ENCODE measurements around the gene PUDP.

PUDP gene

DNA sequence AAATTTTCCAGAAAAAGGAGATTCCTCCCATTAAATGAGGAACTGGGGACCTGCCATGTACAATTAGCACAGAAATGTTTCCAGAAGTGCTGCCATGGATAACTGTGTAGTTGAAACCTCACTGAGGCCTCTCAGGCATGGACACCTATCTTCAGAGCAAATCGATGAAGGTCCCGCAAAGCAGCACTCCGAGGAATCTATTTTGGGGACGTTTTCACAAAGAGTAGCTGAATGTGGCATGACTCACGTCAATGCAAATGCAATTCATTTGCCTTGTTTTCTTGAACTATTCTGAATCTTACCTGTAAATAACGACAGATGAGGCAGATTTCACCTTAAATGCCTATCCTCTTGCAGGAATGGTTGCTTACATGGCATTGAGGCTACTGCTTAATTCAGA is 87.5 kb downstream of the PUDP start:
- DNase-seq (ENCODE audit: low spot score) (no peak), ATAC-seq (ENCODE audit: low read depth) (no peak)
- Histone ChIP-seq H3K27me3 (ENCODE audit: insufficient read depth, poor library complexity, severe bottlenecking) (no peaks in the 10 kb centered on the region), H3K27ac (ENCODE audit: poor library complexity, severe bottlenecking) (no peak overlapping the region), H3K4me3 (ENCODE audit: severe bottlenecking) (no peak overlapping the region), H3K4me1 (ENCODE audit: insufficient read depth, poor library complexity, severe bottlenecking) (no peaks in the 10 kb centered on the region), H3K36me3 (ENCODE audit: low read depth) (no peaks in the 10 kb centered on the region), H3K9me3 (ENCODE audit: severe bottlenecking) (no peaks in the 10 kb centered on the region)
- TF ChIP-seq, protein P1, sequence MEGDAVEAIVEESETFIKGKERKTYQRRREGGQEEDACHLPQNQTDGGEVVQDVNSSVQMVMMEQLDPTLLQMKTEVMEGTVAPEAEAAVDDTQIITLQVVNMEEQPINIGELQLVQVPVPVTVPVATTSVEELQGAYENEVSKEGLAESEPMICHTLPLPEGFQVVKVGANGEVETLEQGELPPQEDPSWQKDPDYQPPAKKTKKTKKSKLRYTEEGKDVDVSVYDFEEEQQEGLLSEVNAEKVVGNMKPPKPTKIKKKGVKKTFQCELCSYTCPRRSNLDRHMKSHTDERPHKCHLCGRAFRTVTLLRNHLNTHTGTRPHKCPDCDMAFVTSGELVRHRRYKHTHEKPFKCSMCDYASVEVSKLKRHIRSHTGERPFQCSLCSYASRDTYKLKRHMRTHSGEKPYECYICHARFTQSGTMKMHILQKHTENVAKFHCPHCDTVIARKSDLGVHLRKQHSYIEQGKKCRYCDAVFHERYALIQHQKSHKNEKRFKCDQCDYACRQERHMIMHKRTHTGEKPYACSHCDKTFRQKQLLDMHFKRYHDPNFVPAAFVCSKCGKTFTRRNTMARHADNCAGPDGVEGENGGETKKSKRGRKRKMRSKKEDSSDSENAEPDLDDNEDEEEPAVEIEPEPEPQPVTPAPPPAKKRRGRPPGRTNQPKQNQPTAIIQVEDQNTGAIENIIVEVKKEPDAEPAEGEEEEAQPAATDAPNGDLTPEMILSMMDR (IDR thresholded peaks at IDR 0.05; ENCODE audit: poor library complexity, severe bottlenecking): no peak

DNA sequence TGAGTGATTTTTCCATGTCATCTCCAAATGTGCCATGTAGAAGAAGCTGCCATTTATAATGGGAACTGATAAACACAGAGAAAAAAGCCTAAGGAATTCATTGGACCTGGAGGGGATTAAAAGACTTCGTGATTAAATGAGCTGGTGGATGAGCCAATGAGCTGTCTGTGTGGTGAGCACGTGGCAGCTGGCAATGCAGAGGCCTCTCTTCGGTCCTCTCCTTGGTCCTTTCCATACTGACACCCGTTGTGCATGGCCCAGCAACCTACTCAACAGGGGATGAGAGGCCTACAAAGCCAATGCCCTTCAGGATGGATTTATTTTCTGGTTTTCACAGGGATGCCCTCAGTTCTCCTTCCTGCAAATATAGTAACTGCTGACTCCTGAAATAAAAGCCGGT is 88.1 kb downstream of the PUDP start:
- no peaks in the 10 kb centered on the region for H3K27me3 ChIP-seq (ENCODE audit: insufficient read depth, poor library complexity, severe bottlenecking)
- H3K9me3 ChIP-seq (ENCODE audit: severe bottlenecking): no peaks in the 10 kb centered on the region
- no peak for DNase-seq (ENCODE audit: low spot score)
- no peaks in the 10 kb centered on the region for H3K36me3 ChIP-seq (ENCODE audit: low read depth)
- no peaks in the 10 kb centered on the region for H3K4me1 ChIP-seq (ENCODE audit: insufficient read depth, poor library complexity, severe bottlenecking)
- no peak overlapping the region for H3K27ac ChIP-seq (ENCODE audit: poor library complexity, severe bottlenecking)
- ATAC-seq (ENCODE audit: low read depth): no peak
- no peak overlapping the region for H3K4me3 ChIP-seq (ENCODE audit: severe bottlenecking)
- TF ChIP-seq, protein P1 (IDR thresholded peaks at IDR 0.05; ENCODE audit: poor library complexity, severe bottlenecking): no peak

DNA sequence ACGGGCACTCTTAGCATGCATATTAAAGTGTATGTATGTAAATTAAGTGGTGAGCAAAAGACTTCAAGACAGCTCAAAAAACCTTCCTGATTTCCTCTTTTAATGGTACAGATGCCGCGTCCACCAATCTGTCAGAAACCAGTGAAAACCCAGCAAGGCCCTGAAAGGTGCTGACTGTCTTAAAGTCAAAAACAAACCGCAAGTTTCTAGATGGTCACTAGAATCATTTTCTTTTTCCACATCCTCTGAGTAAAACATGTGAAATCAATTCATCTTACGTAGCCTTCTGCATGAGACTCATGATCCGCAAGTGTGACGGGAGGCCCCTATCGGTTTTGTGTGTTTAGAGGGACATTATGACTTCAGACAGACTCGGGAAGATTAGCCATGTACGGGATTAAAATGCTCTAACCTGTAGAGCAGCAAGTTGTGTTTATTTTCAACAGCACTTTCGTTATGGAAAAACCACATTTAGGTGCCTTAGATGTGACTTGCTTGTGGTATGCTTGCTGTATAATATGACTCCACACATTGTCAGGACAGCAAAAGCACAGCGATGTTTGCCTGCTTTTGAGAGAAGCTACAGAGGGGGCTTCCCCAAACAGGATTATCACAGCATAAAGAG is 88.6 kb downstream of the PUDP start:
- Histone ChIP-seq H3K9me3 (ENCODE audit: severe bottlenecking) (no peaks in the 10 kb centered on the region), H3K27ac (ENCODE audit: poor library complexity, severe bottlenecking) (no peak overlapping the region), H3K36me3 (ENCODE audit: low read depth) (no peaks in the 10 kb centered on the region), H3K4me1 (ENCODE audit: insufficient read depth, poor library complexity, severe bottlenecking) (no peaks in the 10 kb centered on the region), H3K27me3 (ENCODE audit: insufficient read depth, poor library complexity, severe bottlenecking) (no peaks in the 10 kb centered on the region), H3K4me3 (ENCODE audit: severe bottlenecking) (no peak overlapping the region)
- TF ChIP-seq, protein P1 (IDR thresholded peaks at IDR 0.05; ENCODE audit: poor library complexity, severe bottlenecking): no peak
- no peak for DNase-seq (ENCODE audit: low spot score)
- no peak for ATAC-seq (ENCODE audit: low read depth)

DNA sequence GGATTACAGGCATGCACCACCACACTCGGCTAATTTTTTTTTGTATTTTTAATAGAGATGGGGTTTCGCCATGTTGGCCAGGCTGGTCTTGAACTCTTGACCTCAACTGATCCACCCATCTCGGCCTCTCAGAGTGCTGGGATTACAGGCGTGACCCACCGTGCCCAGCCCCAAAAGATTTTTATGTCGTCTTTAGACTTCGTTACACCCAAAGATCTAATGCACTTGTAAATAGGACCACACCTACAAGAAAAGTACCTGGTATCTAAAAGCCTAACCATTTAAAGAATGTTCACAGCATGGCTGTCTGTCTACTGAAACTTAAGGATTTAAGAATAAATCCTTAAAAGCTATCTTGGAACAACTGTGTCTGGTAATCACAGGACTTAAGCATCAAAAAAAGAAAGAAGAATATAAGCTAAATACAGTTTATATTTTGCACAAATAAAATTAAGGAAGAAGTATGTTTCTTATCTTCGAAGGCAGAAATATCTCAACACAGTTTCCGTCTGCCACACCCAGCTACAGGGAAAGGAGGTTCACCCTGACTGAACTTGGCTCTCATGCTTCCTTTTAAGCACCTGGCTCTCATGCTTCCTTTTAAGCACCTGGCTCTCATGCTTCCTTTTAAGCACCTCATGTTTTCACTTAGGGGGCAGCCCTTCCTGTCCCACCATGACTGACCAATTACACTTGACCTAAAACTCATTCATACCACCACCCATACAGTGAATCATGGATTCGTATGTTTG is 92.4 kb downstream of the PUDP start:
- H3K4me3 ChIP-seq (ENCODE audit: severe bottlenecking): no peak overlapping the region
- H3K27me3 ChIP-seq (ENCODE audit: insufficient read depth, poor library complexity, severe bottlenecking): no peaks in the 10 kb centered on the region
- DNase-seq (ENCODE audit: low spot score): no peak
- TF ChIP-seq, protein P1 (IDR thresholded peaks at IDR 0.05; ENCODE audit: poor library complexity, severe bottlenecking): no peak
- no peaks in the 10 kb centered on the region for H3K9me3 ChIP-seq (ENCODE audit: severe bottlenecking)
- no peak for ATAC-seq (ENCODE audit: low read depth)
- H3K36me3 ChIP-seq (ENCODE audit: low read depth): no peaks in the 10 kb centered on the region
- no peaks in the 10 kb centered on the region for H3K4me1 ChIP-seq (ENCODE audit: insufficient read depth, poor library complexity, severe bottlenecking)
- no peak overlapping the region for H3K27ac ChIP-seq (ENCODE audit: poor library complexity, severe bottlenecking)
